Stomach (tissue), 4 donors: ENCODE results near the gene PPP2R5D.

ENCODE experiments used
- EP300 ChIP-seq: sonication (generic); formaldehyde crosslinking; IDR thresholded peaks from one replicate; pipeline ENCODE4 v1.6.1; 2017; ENCODE audit warnings: antibody characterized with exemption
- POLR2A ChIP-seq, 4 donors: fragments of 450-650 bp; IDR thresholded peaks; one replicate each; pipeline ENCODE4 v1.6.1; 2016; ENCODE audit warnings: antibody characterized with exemption in 4 of 4, control low read depth in 2 of 4, mild to moderate bottlenecking in 1 of 4, moderate library complexity in 1 of 4
- POLR2AphosphoS5 ChIP-seq, 3 donors: sonication (generic); formaldehyde crosslinking; IDR thresholded peaks; one replicate each; pipeline ENCODE4 v1.6.1; 2016; ENCODE audit warnings: antibody characterized with exemption in 3 of 3
- TF ChIP-seq, protein P1 (sequence below), 7 experiments: fragments of 450-650 bp in 4 of 7; fragments of 200-600 bp in 3 of 7; sonication (generic) in 3 of 7; IDR thresholded peaks; one replicate each; pipeline ENCODE4 v1.5.1; 2016 to 2019; ENCODE audit warnings: antibody characterized with exemption in 7 of 7, control low read depth in 2 of 7, mild to moderate bottlenecking in 1 of 7

- TF ChIP-seq, protein P1, sequence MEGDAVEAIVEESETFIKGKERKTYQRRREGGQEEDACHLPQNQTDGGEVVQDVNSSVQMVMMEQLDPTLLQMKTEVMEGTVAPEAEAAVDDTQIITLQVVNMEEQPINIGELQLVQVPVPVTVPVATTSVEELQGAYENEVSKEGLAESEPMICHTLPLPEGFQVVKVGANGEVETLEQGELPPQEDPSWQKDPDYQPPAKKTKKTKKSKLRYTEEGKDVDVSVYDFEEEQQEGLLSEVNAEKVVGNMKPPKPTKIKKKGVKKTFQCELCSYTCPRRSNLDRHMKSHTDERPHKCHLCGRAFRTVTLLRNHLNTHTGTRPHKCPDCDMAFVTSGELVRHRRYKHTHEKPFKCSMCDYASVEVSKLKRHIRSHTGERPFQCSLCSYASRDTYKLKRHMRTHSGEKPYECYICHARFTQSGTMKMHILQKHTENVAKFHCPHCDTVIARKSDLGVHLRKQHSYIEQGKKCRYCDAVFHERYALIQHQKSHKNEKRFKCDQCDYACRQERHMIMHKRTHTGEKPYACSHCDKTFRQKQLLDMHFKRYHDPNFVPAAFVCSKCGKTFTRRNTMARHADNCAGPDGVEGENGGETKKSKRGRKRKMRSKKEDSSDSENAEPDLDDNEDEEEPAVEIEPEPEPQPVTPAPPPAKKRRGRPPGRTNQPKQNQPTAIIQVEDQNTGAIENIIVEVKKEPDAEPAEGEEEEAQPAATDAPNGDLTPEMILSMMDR (IDR thresholded peaks at IDR 0.05), result no peak
- TF ChIP-seq EP300 (no peak), POLR2A (IDR thresholded peaks at IDR 0.05) (no peak), POLR2AphosphoS5 (IDR thresholded peaks at IDR 0.05) (no peak)
These were observed 21.5 kb downstream of the PPP2R5D start for GRCh38 chr6:43005844-43006243.
